HG02623 (cell line): Measurements from ENCODE around the gene NIP7.

Experiments used
- ATAC-seq: cut with Tn5 transposase; IDR thresholded peaks from one replicate; pipeline ENCODE4 v1.9.1; 2021; ENCODE audit warnings: moderate library complexity; ENCODE audit not compliant: unreplicated experiment

The NIP7 gene

DNA sequence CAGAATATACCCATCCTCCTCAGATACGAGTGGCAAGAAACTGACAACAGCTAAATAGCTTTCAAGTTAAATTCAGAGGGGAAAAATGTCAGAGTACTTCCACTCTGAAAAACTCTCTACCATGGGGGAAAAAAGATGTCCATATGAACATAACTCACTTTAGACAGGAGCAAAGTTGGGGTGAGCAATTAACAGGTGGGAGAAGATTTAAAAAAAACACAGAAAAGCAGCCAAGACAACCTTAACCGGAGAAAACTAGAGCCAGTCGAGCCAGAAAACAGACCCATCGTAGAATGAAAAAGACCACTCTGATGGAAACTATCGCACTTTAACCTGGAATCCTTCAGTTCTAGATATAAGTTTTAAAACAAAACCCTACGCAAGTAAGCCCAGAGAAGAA is 45.4 kb downstream of the NIP7 start:
- no peak for ATAC-seq

DNA sequence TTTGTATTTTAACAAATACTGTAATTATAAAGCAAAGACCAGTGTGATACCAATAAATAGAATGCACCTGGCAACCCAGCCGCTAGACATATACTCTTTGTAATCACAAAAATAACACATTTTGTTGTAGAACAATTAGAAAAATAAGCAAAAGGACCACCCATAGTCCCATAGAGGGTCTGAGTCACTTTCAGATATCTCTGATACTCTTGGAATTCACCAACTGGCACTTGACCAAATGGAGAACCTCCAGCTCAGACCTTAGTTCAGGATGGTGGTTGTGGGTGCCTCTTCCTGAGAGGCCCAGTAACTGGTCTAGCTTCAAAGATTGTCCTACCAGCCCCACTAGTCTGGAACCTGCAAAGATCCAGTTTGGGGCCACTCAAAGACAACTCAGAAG is 47.0 kb downstream of the NIP7 start:
- no peak for ATAC-seq
